Calu3 (cell line): ENCODE data around the gene PRKN. TPM values are rescaled to one million over a fixed set of nuclear protein-coding genes. Genes with fewer than 3 reads are reported as not detected.

Experiments
- BruUV-seq: library from RNA; stranded (reverse); fragments of 400-500 nt; replicated peaks from 2 replicates; lab custom pipeline; 2021; lab: Mats Ljungman, UMichigan
- CTCF ChIA-PET: fragments of 300-600 bp; sonication (Branson Sonifier 250); formaldehyde crosslinking; loops from one replicate; lab custom pipeline; 2022; ENCODE audit warnings: antibody characterized with exemption; lab: Charles Lee
- DNase-seq: peaks from one replicate; pipeline ENCODE4 v3.0.0; 2022
- H3K27ac Mint-ChIP-seq: one replicate; pipeline ENCODE4 v1.8.0; 2022; ENCODE audit warnings: mixed read lengths; ENCODE audit not compliant: unreplicated experiment
- H3K27me3 Mint-ChIP-seq: one replicate; pipeline ENCODE4 v1.8.0; 2022; ENCODE audit warnings: mixed read lengths; ENCODE audit not compliant: unreplicated experiment
- H3K36me3 Mint-ChIP-seq: one replicate; pipeline ENCODE4 v1.8.0; 2022; ENCODE audit warnings: mild to moderate bottlenecking, moderate library complexity, mixed read lengths; ENCODE audit not compliant: insufficient read depth, unreplicated experiment
- H3K4me1 Mint-ChIP-seq: one replicate; pipeline ENCODE4 v1.8.0; 2022; ENCODE audit warnings: mild to moderate bottlenecking, low read depth, mixed read lengths; ENCODE audit not compliant: unreplicated experiment
- H3K4me3 Mint-ChIP-seq: one replicate; pipeline ENCODE4 v1.8.0; 2022; ENCODE audit warnings: mild to moderate bottlenecking, low read depth, moderate library complexity, mixed read lengths; ENCODE audit not compliant: unreplicated experiment
- H3K9me3 Mint-ChIP-seq: one replicate; pipeline ENCODE4 v1.8.0; 2022; ENCODE audit warnings: low read depth, mixed read lengths; ENCODE audit not compliant: unreplicated experiment
- intact Hi-C: fragments of 100-400 bp; cut with micrococcal nuclease; formaldehyde crosslinking; loops from one replicate; pipeline ENCODE4 v1.10.0; 2022; ENCODE audit not compliant: unreplicated experiment
- total RNA-seq: library from RNA; stranded (reverse); gene quantifications from 2 replicates; pipeline ENCODE4 v1.2.3, GENCODE V29; 2022
- TF ChIP-seq, protein P1 (sequence below): fragments of 200-600 bp; IDR thresholded peaks from one replicate; pipeline ENCODE4 v1.8.0; 2022; ENCODE audit warnings: antibody characterized with exemption; ENCODE audit not compliant: unreplicated experiment

Gene PRKN
- total RNA-seq, 1 experiment from 2014 or later = 3.8 TPM

DNA sequence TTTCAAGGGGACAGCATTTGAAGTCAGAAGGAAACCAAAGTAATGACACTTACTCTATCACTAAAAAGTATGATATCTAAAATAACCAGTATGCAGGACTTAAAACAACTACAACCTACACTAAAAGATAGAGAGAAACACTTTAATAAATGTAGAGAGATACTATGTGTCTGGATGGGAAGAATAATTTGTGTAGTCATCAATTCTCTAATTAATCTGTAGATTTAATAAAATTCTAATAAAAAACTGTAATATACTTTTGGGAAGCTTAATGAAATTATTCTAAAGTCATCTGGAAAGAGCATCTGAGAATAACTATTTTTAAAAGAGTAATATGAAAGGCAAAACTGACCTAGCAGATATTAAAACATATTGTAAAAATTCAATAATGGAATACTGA lies 52.1 kb downstream of the PRKN start:
- intact Hi-C loops = no loop called here
- CTCF ChIA-PET = interaction anchor here (0.6 kb wide), 1 partner anchor 1344 kb away, joined by 3 read pairs; no protein-coding TSS in a partner anchor
- DNase-seq = no peak

DNA sequence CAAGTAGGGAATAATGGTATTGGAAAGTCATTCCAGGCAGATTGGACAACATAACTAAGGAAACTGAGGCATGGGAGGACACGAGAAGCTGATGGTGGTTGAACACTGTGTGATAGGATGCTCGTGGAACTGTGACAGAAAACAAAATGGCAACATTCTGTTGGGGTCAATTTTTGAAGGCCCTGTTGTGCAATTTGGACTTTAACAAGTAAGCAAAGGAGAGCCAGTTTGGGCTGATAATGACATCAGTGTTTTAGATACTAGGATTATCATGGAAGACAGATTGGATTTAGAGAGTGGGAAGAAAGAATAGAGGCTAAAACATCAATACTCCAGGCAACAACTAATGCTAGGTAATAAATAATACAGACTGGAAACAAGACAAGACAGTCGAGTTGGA lies 53.1 kb downstream of the PRKN start:
- Mint-ChIP-seq H3K27ac (no peak overlapping the region), H3K36me3 (no peaks in the 10 kb centered on the region), H3K27me3 (no peaks in the 10 kb centered on the region), H3K4me3 (no peak overlapping the region), H3K4me1 (no peaks in the 10 kb centered on the region), H3K9me3 (peaks cover 6% of the 10 kb centered on the region)
- intact Hi-C loops = no loop called here
- TF ChIP-seq, protein P1, sequence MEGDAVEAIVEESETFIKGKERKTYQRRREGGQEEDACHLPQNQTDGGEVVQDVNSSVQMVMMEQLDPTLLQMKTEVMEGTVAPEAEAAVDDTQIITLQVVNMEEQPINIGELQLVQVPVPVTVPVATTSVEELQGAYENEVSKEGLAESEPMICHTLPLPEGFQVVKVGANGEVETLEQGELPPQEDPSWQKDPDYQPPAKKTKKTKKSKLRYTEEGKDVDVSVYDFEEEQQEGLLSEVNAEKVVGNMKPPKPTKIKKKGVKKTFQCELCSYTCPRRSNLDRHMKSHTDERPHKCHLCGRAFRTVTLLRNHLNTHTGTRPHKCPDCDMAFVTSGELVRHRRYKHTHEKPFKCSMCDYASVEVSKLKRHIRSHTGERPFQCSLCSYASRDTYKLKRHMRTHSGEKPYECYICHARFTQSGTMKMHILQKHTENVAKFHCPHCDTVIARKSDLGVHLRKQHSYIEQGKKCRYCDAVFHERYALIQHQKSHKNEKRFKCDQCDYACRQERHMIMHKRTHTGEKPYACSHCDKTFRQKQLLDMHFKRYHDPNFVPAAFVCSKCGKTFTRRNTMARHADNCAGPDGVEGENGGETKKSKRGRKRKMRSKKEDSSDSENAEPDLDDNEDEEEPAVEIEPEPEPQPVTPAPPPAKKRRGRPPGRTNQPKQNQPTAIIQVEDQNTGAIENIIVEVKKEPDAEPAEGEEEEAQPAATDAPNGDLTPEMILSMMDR = no peak
- DNase-seq = no peak
- CTCF ChIA-PET = no interaction called here
- no TSS peak for BruUV-seq

More for the DNA sequence above, 52.1 kb downstream of the PRKN start:
- peaks cover 6% of the 10 kb centered on the region for H3K9me3 Mint-ChIP-seq
- TF ChIP-seq, protein P1 = no peak
- H3K4me1 Mint-ChIP-seq = no peaks in the 10 kb centered on the region
- no TSS peak for BruUV-seq
- H3K27me3 Mint-ChIP-seq = no peaks in the 10 kb centered on the region
- H3K27ac Mint-ChIP-seq = no peak overlapping the region
- no peaks in the 10 kb centered on the region for H3K36me3 Mint-ChIP-seq
- no peak overlapping the region for H3K4me3 Mint-ChIP-seq

DNA sequence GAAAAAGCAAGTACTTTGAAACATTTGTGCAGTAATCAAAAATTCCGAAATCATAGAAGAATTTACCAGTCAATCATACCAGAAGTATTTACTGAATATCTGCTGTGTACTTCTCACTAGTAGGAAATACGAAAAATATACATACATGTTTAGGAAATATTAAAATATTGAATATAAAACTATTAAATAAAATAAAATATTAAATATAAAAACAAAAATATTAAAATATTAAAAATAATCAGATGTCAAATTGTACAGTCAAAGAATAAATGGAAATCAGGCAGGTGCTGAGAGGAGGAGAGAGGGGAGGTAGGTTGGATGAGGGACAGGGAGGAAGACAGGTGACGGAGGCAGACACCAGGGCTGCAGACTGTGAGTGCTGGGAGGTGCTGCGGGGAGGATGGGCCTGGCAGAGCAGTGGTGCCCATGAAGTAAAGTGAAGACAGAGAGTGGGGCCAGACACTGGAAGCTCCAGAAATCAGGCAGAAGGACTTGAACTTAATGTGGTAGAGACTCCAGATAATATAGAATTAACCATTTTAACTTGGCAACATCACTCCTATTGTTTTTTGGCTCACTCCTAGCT lies 55.9 kb downstream of the PRKN start:
- BruUV-seq = no TSS peak
- intact Hi-C loops = no loop called here
- CTCF ChIA-PET = no interaction called here
- no peak for DNase-seq
- H3K4me3 Mint-ChIP-seq = no peak overlapping the region
- H3K9me3 Mint-ChIP-seq = peaks cover 6% of the 10 kb centered on the region
- no peaks in the 10 kb centered on the region for H3K27me3 Mint-ChIP-seq
- no peaks in the 10 kb centered on the region for H3K4me1 Mint-ChIP-seq
- no peak overlapping the region for H3K27ac Mint-ChIP-seq
- no peaks in the 10 kb centered on the region for H3K36me3 Mint-ChIP-seq
- TF ChIP-seq, protein P1 = no peak

GRCh38 chr6:162670345-162670744 lies 57.2 kb downstream of the PRKN start:
- DNase-seq = no peak
- H3K27ac Mint-ChIP-seq = no peak overlapping the region
- no peaks in the 10 kb centered on the region for H3K36me3 Mint-ChIP-seq
- CTCF ChIA-PET = no interaction called here
- intact Hi-C loops = no loop called here
- no peak overlapping the region for H3K4me3 Mint-ChIP-seq
- H3K27me3 Mint-ChIP-seq = no peaks in the 10 kb centered on the region
- H3K4me1 Mint-ChIP-seq = no peaks in the 10 kb centered on the region
- H3K9me3 Mint-ChIP-seq = peaks cover 6% of the 10 kb centered on the region
- TF ChIP-seq, protein P1 = no peak
- no TSS peak for BruUV-seq
